HG03439 (cell line): ENCODE data around the gene KCNK13.
"Not testable (repeated sequence)": the region's sequence is repeated elsewhere in the genome, so short reads cannot be mapped to it uniquely, and the experiment has no call there.

Source experiments
- ATAC-seq: cut with Tn5 transposase; IDR thresholded peaks from one replicate; pipeline ENCODE4 v1.9.1; 2021; ENCODE audit warnings: mild to moderate bottlenecking, moderate library complexity; ENCODE audit not compliant: unreplicated experiment

KCNK13 gene

GRCh38 chr14:90060312-90060964 is 1.4 kb upstream of the KCNK13 start:
- ATAC-seq: peak; percentile 56

- ATAC-seq: peak; percentile 24
These were observed 669 bp upstream of the KCNK13 start for GRCh38 chr14:90060965-90061684.

GRCh38 chr14:90062127-90062794 is 467 bp downstream of the KCNK13 start:
- ATAC-seq: no peak

GRCh38 chr14:90062822-90063539 is 1.2 kb downstream of the KCNK13 start:
- no peak for ATAC-seq

- ATAC-seq: no peak
These were observed 10.6 kb downstream of the KCNK13 start for GRCh38 chr14:90072350-90072749.

- ATAC-seq: no peak
These were observed 17.8 kb downstream of the KCNK13 start for GRCh38 chr14:90079576-90079975.

GRCh38 chr14:90087433-90087832 is 25.6 kb downstream of the KCNK13 start:
- ATAC-seq: no peak

GRCh38 chr14:90088176-90088575 is 26.4 kb downstream of the KCNK13 start:
- ATAC-seq: no peak

GRCh38 chr14:90089486-90089885 is 27.7 kb downstream of the KCNK13 start:
- ATAC-seq: not testable (repeated sequence)

GRCh38 chr14:90091393-90091792 is 29.6 kb downstream of the KCNK13 start:
- ATAC-seq: no peak

- ATAC-seq: no peak
These were observed 32.3 kb downstream of the KCNK13 start for GRCh38 chr14:90093942-90094595.

GRCh38 chr14:90095096-90095495 is 33.3 kb downstream of the KCNK13 start:
- ATAC-seq: no peak

GRCh38 chr14:90096566-90096965 is 34.8 kb downstream of the KCNK13 start:
- ATAC-seq: no peak

GRCh38 chr14:90103808-90104207 is 42.0 kb downstream of the KCNK13 start:
- ATAC-seq: no peak

- ATAC-seq: no peak
These were observed 44.0 kb downstream of the KCNK13 start for GRCh38 chr14:90105756-90106155.

- no peak for ATAC-seq
These were observed 46.0 kb downstream of the KCNK13 start for GRCh38 chr14:90107789-90108188.

- ATAC-seq: no peak
These were observed 48.1 kb downstream of the KCNK13 start for GRCh38 chr14:90109858-90110257.

- ATAC-seq: no peak
These were observed 50.2 kb downstream of the KCNK13 start for GRCh38 chr14:90111895-90112534.

- ATAC-seq: no peak
These were observed 52.8 kb downstream of the KCNK13 start for GRCh38 chr14:90114554-90114953.

- no peak for ATAC-seq
These were observed 54.0 kb downstream of the KCNK13 start for GRCh38 chr14:90115780-90116179.
